HG02759 (cell line): ENCODE data around the gene PEX10.
A peak's percentile ranks its signal among the peaks of the same experiment; 100 is the strongest.

Source experiments
- ATAC-seq: cut with Tn5 transposase; IDR thresholded peaks from one replicate; pipeline ENCODE4 v1.9.1; 2021; ENCODE audit warnings: mild to moderate bottlenecking, moderate library complexity; ENCODE audit not compliant: unreplicated experiment

Gene PEX10

GRCh38 chr1:2426540-2426939 is 14.2 kb upstream of the PEX10 start:
- ATAC-seq, result no peak

GRCh38 chr1:2425892-2426291 is 13.5 kb upstream of the PEX10 start:
- no peak for ATAC-seq

- no peak for ATAC-seq
Observed at GRCh38 chr1:2422523-2422922, 10.2 kb upstream of the PEX10 start.

GRCh38 chr1:2419416-2419815 is 7.1 kb upstream of the PEX10 start:
- no peak for ATAC-seq

- no peak for ATAC-seq
Observed at GRCh38 chr1:2418791-2419320, 6.5 kb upstream of the PEX10 start.

GRCh38 chr1:2417833-2418225 is 5.5 kb upstream of the PEX10 start:
- no peak for ATAC-seq

GRCh38 chr1:2417083-2417832 is 4.9 kb upstream of the PEX10 start:
- no peak for ATAC-seq

- no peak for ATAC-seq
Observed at GRCh38 chr1:2416403-2416802, 4.0 kb upstream of the PEX10 start.

GRCh38 chr1:2415801-2416208 is 3.4 kb upstream of the PEX10 start:
- ATAC-seq, result no peak

- ATAC-seq, result no peak
Observed at GRCh38 chr1:2415337-2415736, 3.0 kb upstream of the PEX10 start.

GRCh38 chr1:2414297-2414958 is 2.1 kb upstream of the PEX10 start:
- no peak for ATAC-seq

- ATAC-seq, result no peak
Observed at GRCh38 chr1:2413495-2414296, 1.3 kb upstream of the PEX10 start.

- ATAC-seq, result peak; percentile 24
Observed at GRCh38 chr1:2412773-2413494, 570 bp upstream of the PEX10 start.

- peak; percentile 24 for ATAC-seq
Observed at GRCh38 chr1:2411801-2412394, 466 bp downstream of the PEX10 start.

- ATAC-seq, result no peak
Observed at GRCh38 chr1:2409745-2410144, 2.6 kb downstream of the PEX10 start.

GRCh38 chr1:2408859-2409276 is 3.5 kb downstream of the PEX10 start:
- no peak for ATAC-seq

GRCh38 chr1:2408456-2408855 is 3.9 kb downstream of the PEX10 start:
- ATAC-seq, result no peak

GRCh38 chr1:2407991-2408275 is 4.4 kb downstream of the PEX10 start:
- no peak for ATAC-seq

- ATAC-seq, result no peak
Observed at GRCh38 chr1:2407166-2407990, 5.0 kb downstream of the PEX10 start.
